ENCODE results near the gene FRMD4A.
"Not testable (repeated sequence)": the region's sequence is repeated elsewhere in the genome, so short reads cannot be mapped to it uniquely, and the experiment has no call there.

The FRMD4A gene

DNA sequence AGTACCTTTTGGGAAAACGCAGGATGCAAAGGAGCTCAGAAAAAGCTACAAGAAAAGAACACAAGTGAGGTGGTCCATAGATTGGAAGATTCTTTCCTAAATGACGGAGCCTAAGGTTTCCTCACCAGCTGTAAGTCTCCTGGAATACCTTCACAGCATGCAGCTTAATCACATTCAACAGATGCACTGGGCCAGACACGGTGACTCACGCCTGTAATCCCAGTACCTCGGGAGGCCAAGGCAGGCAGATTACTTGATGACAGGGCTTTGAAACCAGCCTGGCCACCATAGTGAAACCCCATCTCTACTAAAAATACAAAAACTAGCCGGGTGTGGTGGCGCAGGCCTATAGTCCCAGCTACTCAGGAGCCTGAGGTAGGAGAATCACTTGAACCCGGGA, 228.7 kb downstream of the FRMD4A start:
- DNase-seq (ENCODE audit: low spot score): no peak

DNA sequence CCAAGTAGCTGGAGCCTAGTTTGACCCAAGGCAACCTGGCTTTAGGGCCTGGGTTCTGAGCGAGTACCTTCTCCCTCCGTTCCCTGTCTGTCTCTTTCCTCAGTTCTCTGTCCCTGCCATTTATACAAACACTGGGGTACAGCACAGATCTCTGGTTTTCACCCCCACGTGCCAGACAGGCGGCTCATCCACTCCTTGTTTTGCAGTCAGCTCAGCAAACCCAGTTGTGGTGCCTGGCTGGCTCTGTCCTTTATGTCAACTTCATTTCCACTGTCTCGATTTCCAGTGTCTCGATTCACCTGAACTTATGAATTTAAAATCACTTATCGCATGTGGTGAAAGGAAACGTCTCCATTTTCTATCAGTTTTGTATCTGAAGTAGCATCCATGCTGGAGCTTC, 230.8 kb downstream of the FRMD4A start:
- DNase-seq (ENCODE audit: low spot score): no peak

DNA sequence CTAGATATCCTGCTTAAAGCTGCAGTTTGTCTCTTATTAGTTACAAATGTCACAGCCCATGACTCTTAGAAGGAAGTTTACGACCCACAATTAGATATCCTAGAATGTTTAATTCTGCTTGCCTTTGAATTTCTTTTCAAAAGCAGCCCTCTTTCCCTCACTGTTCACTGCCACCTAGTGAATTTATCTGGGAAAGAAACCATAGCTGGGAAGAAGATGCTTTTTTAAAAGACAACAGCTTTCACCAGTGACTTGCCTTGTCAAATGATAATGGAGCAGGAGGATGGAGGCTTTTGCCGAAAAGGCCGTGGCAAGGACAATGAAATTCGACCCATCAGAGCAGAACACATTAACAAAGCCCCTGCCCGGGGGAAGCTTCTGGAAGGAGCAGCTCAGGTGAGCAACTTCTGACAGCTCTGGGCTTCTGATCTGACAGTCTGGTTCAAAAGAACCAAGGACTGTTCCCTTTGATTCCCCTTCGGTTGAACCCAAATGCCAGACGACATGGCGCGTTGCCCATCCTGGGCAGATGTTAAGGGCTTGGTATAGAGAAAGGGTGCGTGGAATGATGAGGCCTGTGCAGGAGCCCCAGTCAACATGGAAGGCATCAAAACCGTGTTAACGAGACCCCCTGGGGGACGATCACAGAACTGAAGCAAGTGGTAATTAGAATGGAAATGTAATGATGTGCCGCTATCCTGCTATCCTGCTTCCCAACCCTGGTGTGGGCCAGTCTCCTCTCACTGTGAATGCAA, 236.8 kb downstream of the FRMD4A start:
- peak; percentile 4 for DNase-seq (ENCODE audit: low spot score)

DNA sequence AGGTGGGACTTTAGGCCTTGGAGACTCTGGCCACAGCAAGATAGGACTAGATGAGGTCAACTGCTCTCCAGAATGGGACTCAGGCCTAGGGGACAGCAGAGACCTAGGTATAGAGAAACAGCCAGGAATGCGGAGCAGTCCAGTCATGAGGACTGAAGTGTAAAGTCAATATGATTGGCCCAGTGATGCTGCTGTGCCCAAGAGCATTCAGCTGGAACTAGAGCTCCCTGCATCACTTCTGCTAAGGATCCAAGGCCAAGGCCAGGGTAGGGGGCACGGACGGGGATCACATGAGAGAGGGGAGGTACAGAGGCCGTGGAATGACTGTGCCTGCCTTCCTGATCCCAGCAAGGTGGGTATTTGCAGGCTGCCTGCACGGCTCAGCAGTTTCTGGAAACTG, 237.9 kb downstream of the FRMD4A start:
- DNase-seq (ENCODE audit: low spot score): no peak

DNA sequence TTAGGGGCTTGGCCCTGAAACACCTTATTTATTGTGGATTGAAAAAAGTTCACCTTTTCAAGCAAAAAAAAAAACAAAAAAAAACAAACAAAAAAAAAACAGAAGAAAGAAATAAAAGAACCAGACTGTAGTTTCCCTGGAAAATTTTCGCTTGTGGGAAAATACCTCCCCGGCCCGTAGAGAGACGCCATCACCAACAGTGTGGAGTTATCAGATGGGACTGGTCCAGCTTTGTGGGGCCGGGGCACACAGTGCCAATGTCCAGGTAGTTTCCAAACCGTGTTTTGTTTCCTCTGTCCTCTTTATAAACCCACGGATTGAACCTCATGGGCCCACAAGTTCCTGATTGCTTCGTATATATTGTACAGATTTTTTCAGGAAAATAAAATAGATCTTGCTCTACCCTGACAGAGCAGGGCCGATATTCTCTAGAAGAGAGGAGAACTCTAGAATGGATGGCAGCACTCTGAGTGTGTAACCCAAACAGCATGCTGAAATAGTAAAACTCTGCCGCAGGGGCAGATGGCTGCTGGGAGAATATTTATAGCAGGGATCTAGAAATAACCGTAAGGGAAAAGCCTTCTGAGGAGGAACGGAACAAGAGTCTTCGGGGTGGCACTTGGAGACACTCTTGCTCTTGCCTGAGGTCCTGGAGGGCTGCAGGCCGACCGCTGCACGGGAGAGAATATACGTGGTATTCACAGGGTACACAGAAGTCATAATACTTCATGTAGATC, 241.0 kb downstream of the FRMD4A start:
- no peak for DNase-seq (ENCODE audit: low spot score)

DNA sequence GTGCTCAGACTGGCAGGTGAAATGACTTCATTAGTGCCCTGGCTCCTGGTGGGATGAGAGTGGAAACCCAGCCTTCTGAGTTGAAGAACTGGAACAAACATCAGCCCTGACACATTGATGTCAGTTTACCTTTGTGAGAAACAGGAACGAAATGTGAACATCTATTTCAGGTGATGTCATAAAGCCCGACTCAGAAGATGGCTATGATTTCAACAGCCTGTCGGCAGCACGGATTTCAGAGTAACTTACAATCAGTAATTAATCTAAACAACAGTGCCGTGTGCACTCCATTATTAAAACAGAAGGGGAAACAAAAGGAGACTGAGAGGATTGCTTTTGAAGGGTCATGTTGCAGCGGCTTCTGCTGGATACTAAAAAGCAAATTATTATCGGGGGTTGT, 243.2 kb downstream of the FRMD4A start:
- DNase-seq (ENCODE audit: low spot score): no peak

DNA sequence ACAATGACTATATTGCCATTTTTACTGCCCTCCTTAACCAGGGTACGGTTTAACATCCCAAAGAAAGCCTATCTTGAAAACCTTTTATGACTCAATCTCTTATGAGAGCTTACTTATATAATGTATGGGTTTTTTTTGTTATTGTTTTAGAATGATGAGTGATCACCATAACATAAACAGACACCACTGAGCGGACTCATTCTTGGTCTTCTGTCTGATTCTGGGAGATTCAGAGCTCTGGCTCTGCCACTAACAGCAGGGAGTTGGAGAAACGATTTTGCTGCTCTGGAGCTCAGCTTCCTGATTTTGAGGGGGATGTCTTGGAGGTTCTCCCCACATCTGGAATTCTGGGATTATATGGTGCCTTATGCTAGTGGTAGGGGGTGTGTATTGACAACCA, 244.1 kb downstream of the FRMD4A start:
- DNase-seq (ENCODE audit: low spot score): no peak

DNA sequence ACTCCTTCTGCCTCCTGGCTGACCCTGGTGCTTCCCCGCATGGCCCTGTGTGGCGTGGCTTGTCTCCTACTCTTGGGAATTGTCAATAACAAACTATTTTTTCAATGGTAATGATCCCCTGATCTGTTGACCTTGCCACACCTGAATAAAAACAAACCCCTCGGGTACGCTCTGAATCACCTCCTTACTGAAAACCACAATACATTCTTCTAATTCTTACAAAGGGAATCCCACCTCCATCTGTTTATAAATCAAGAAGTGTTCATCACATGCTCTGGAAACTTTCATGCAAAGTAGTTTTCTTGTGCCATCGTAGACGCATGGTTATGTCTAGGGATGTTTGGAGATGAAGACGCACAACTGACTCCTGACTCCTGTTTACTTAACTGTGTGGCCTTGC, 245.8 kb downstream of the FRMD4A start:
- no peak for DNase-seq (ENCODE audit: low spot score)

DNA sequence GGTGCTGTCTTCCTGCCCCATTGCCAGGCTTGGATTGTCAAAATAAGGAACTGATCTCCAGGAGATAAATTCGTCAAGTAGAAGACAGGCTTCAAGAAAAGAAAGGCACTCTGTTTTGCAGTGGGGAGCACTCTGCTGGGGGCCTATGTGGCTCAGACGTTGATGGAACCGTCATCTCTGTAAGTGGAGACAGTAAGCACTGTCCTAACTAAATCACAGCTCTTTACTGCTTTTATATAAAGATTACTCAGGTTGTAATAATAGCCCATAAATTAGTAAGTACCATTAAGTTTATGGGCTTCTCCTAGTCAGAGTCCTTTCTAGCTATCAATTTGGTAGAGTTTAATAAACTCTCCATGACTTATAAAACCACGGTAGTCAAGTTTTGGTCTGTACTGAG, 249.9 kb downstream of the FRMD4A start:
- DNase-seq (ENCODE audit: low spot score): no peak

DNA sequence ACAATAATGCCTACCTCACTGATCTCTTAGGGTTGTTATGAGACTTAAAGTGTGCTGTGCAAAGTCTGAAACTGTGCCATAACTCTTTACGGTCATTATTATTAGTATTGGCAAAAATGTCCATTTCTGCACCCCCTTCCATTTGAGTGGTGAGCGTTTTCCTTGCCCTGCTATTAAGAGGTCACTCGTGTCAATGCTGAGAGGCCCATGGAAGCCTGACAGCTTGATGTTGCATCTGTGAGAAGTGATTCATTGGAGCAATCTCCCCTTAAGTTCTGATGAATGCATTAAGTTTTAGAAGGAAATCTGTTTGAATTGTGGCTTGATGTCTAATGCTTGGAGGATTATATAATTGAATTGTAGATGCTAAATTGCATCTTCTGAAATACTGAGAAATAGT, 253.3 kb downstream of the FRMD4A start:
- no peak for DNase-seq (ENCODE audit: low spot score)

DNA sequence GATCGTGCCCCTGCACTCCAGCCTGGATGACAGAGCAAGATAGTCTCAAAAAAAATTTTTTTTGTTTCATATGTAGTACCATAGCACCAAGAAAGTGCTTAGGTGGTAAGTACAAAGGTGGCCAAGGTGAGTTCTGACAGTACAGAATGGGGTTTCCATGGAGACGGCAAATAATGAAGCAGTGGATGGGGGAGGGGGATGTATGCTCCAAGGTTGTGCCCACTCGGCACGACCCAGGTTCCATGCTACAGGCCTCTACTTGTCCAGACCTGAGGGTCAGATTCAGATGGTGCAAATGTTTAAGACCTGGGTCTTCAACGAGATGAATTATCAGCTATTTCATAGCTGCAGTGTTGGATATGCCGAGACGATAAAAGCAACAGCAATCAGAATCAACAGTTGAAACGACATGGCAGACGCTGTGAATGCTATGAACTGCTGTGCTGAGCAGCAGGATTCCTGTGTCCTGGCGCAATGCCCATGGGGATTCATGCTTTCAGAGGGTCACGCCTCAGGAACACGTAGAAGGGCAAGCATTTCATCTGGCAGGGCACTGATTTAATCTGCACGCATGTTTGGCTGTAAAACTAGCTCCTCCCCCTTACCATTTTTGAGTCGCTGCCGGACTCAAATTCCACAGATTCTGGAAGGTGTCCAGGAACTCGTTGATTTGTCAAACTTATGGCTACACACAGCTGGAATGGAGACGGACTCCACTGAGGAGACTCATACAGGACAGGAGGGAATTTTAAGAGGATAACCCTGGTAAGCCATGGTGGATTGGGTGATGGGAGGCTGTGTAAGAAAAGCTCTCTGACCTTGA, 256.5 kb downstream of the FRMD4A start:
- DNase-seq (ENCODE audit: low spot score): no peak

DNA sequence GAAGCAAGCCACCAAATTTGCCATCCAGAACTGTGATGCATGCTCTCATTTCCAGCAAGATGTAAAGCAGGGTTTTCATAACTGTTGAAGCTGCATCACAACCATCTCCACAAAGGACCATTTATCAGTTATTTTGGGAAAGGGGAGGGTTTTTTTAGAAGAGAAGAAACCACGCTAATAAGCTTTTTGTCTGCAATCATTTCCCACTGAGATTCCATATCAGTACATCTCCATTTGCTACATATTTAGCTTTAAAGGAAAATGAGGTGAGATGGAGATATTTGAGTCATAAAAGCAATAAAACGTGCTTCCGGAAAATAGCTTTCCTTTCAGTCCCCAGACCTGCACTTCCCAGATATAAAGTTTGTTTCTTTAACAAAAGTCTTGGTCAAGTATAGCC, 258.2 kb downstream of the FRMD4A start:
- no peak for DNase-seq (ENCODE audit: low spot score)

DNA sequence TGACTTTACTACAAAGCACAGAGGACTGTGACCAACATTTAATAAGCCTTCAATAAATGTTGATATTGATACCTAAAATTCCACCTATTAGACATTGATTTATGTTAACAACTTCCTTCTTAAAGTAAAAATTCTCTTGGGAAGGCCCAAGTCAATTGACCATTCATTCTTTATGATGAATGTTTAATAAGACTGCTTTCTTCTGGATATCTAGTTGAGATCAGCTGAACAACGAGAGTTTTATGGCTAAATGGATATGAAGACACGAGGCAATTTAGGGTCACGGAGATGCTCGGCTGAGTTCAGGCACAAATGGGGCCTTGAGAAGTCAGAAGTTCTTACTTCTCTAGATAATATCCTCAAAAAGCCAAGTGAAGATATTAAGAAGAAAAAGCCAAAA, 258.8 kb downstream of the FRMD4A start:
- DNase-seq (ENCODE audit: low spot score): no peak

DNA sequence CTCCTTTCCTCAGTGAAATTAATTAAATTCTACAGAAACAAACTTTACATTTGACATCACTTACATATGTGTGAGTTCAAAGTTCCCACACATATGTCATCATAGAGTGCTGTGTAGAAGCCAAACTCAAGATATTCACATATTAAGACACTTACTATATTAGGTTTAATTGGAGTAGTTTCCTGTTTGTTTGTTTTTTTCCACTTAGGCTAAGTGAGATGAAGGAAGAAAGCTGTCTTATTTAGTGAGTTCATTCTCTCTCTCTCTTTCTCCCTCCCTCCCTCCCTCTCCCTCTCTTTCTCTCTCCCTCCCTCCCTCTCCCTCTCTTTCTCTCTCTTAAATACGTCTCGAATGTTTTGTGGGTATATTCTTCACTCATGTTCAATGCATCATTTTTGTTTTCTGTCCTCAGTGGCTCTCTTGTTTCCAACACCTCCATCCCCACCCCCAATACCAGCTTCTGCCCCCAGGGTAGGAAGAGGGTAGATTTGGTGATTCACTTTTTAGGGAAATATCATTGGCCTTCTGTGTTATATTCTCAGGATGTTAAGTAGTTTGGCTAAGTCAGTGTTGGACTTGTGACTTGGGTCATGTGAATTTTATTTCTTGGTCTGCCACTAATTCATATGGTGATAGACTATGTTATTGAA, 262.0 kb downstream of the FRMD4A start:
- no peak for DNase-seq (ENCODE audit: low spot score)

DNA sequence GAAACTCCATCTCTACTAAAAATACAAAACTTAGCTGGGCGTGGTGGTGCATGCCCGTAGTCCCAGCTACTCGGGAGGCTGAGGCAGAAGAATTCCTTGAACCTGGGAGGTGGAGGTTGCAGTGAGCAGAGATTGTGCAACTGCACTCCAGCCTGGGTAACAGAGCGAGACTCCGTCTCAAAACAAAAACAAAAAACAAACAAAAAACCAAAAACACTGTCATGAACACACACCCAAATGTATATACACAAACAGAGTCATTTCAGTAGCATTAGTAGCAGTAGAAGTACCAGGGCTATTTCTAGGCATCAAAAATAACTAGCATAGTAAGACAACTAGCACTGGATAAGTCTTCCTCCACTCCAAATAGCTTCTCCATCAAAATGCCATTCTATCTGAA, 263.1 kb downstream of the FRMD4A start:
- DNase-seq (ENCODE audit: low spot score): not testable (repeated sequence)

DNA sequence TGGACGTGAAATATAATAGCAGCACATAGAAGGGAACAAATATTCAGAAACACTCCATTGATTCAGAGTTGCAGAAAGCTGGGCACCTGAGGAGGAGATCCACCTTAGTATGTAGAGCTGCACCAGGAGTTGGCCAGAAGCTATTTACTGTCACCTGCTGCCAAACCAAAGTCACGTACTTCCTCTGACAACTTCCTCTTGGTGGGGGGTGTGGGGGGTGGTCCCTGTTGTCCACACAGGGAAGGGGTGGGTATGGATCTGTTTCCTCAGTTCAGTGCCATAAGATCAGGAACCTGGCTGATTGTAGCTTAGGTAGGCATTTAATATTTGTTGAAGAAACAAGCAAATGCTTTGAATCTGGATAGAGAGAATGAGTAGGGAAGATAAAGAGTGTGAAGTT, 264.6 kb downstream of the FRMD4A start:
- no peak for DNase-seq (ENCODE audit: low spot score)

DNA sequence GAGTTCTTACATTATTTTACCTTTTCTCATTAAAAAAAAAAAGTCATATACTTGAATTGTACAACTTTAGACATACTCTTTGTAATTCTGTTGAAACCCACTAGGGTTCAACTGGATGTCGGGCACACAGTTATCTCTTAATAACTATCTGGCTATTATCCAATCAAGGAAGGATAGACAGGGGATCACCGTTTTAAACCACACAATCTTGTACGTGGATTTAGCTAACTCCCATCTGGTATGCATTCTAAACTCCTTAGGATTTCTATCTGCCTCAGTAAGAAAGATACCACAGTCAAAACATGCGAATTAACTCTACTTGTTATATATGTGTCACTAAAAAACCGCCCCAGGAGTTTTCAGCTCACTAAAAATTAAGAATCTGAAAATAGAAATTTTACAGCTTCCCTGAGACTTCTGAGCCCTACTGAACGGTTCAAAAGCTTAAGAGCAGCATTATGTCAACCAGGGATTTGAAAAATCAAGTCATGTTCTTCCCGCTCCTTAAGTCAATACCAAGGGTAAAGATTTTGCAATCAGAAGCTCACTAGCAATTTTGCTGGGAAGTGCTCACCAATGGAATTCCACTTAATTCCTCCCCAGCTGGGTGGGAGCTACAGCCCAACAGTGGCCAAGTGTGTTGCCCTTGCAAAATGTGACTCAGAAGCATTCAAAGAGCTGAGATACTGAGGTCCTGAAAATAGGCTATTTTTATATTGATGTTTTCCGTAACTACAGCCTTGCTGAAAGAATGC, 267.0 kb downstream of the FRMD4A start:
- DNase-seq (ENCODE audit: low spot score): no peak

DNA sequence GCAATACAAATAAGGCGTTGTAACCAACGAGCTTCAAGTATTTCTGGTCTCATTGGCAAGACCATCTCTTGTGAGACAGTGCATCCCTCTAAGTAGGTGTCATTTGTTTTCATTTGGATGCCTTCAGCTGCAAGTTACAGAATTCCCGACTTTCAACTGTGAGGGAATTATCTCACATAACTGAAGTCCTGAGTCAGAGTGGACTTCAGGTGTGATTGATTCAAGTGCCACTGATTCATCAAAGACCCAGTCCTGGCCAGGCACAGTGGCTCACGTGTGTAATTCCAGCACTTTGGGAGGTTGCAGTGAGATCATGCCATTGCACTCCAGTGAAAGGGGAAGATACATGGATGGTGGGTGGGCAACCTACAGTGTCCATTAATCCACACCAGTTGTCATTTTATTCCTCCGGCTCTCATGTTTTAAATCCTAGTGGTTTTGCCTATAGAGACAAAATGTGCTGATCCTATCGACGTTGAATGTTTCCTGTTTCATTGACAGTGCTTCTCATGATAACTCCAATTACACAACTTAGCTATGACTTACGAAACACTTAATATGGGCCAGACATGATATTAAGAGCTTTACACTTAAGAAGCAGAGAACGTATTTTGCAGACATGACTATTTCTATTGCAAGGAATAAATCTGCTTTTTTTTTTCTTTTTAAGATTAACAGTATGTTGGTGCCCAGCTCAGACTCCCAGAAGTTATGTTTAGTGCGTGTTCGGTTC, 268.0 kb downstream of the FRMD4A start:
- no peak for DNase-seq (ENCODE audit: low spot score)

DNA sequence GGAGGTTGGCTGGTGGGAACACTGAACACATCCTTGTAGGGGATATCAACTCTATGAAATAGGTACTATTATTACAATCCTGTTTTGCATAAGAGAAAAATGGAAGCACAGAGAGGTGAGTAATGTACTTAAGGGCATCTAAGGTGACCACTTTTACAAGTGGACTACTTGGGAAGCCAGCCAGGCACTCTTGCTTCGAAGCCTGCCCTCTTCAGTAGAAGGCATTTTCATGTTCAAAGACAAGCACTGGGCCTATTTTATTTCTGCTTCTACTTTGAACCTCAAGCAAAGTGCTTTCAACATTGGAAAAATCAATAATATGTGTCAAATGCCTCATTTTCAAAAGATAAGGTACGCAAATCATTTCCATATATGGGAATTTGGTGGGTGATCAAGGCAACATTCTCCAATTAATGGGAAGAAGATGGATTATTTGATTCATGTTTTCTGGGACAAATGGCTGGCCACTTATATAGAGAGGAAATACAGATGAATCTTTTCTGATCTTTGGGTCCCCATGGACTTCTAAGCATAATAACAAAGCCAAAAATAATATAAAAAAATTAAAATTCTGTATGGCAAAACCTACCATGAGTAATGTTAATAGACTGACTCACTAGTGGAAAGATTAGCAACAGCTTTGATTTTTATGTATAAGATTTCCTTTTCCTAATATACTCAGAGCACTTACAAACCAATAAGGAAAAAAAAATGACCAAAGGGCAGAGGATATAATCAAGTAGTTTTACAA, 270.2 kb downstream of the FRMD4A start:
- DNase-seq (ENCODE audit: low spot score): no peak

DNA sequence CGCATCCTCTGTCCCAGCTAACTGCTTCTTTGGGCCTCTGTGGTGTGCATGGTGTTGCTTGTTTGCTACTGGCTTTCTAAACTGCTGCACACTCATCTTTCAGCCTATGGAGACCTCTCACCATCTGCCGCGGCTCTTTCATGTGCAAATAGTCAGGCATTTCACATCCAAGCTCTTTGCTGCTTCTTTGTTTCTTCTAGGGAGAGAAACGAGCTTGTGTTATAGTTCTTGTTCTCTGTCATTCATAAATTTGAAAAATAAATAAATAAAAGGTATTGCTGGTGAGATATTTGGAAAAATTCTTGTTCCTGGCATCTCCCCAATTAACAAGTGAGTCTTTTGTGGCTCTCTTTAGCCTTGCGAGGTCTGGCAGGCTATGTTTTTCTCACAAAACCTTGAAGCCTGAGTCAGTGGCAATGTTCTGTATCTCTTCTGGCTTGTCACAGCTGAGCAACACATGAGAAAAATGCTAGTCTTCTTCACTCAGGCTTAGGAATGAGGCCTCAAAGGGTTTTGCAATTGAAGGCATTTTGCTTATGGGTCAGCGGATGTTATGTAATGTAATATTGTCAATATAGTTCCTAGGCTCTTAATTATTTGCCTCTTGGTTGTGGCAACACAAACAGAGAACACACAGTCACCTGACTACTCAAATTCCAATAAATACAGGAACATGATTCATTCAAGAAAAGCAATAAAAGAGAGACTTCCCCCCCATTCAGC, 274.0 kb downstream of the FRMD4A start:
- no peak for DNase-seq (ENCODE audit: low spot score)

Data from CD4-positive, alpha-beta T cell treated with Interleukin-15 for 4 hours (primary cell).